ENCODE measurements around the gene ACTL8. TPM values are rescaled to one million over a fixed set of nuclear protein-coding genes. Genes with fewer than 3 reads are reported as not detected.

ACTL8 gene
- polyA plus RNA-seq, 3 donors: not detected

GRCh38 chr1:17867470-17867869, 112.3 kb downstream of the ACTL8 start:
- no peak for DNase-seq (ENCODE audit: low read depth in 3 of 3, low spot score in 2 of 3)

- no peak for DNase-seq (ENCODE audit: low read depth in 3 of 3, low spot score in 2 of 3)
Measured at GRCh38 chr1:17869815-17870214, 114.7 kb downstream of the ACTL8 start.

DNA sequence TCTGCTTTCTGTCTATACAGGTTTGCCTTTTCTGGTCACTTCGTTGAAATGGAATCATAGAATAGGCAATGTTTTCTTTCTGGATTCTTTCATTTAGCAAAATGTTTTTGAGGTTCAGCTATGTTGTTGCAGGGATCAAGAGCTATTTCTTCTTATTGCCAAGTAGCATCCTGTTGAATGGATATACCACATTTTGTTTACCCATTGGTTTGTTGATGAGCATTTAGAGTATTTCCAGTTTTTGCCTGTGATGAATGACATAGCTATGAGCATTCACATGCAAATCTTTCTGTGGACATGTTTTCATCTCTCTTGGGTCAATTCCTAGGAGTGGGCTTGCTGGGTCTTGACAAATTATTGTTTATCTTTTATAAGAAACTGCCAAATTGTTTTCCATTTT, 115.5 kb downstream of the ACTL8 start:
- DNase-seq (ENCODE audit: low read depth in 3 of 3, low spot score in 2 of 3): no peak

DNA sequence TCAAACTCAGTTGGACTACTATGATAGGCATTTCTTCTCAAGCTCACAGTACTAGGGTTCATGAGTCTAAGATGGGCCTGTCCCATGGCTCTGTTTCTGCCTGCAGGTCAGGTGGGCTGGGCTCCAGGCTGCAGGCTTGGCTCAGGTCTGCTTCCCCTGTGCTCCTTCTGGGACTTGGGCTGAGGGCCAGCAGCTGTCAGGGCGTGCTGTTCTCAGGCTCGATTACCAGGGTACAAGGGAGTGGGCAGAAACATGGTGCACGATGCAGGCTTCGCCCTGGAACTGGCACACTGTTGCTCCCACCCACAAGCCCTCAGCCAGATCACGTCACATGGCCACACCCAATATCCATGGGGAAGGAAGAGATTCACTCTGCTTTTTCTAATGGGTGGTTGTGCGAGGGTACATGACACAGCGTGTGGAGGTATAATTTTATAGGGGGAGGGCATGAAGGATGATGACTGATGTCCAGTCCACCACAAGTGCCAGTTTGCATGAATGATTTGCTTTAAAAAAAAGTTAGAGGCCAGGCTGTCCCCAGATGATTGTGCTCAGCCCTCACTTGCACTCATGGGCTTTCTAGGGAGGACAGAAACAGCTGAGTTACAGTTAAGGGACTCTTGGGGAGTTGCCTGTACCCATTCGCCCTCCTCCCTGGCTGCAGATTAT, 118.0 kb downstream of the ACTL8 start:
- DNase-seq (ENCODE audit: low read depth in 3 of 3, low spot score in 2 of 3): no peak

DNA sequence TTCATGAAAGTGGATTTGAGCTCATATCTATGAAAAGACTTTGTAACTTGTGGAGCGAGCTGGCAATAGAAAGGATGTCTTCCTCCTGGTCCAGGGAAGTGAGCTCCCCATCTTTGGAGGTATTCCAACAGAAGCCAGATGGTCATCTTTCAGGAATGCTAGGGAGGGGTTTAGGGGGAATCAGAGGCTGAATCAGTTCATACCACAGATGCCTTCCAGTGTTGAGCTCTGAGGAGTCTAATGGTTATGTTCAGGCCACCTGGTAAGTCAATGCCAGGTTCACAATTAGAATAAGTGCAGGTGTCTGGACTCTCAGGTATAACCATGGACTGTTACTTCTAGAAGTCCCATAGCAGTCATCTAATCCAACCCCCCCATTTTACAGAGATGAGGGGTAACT, 119.1 kb downstream of the ACTL8 start:
- DNase-seq (ENCODE audit: low read depth in 3 of 3, low spot score in 2 of 3): no peak

DNA sequence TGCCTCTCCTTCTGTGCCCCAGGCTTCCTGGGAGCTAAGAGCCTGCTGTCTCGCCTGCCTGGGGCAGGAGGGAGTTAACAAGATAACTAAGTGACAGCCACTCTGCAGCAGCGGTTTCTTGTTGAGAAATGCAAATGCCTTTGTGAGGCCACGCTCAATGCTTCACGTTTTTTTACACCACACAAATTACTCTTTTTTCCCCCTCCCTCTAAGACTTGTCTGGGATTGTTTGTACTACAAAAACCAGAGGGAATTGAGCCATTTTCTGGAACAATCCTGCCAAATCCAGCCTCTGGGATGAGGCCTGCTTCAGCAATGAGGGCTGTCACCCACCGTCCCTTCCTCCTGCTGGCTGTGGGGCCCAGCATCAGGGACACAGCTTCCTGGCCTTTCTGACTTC, 119.6 kb downstream of the ACTL8 start:
- DNase-seq (ENCODE audit: low read depth in 3 of 3, low spot score in 2 of 3): peak; percentile 5 to 12 (median 9)

GRCh38 chr1:17875171-17875881, 120.2 kb downstream of the ACTL8 start:
- DNase-seq (ENCODE audit: low read depth in 3 of 3, low spot score in 2 of 3): no peak

- no peak for DNase-seq (ENCODE audit: low read depth in 3 of 3, low spot score in 2 of 3)
Measured at GRCh38 chr1:17875882-17876280, 120.7 kb downstream of the ACTL8 start.

Other genes with a start within 250 kb of the ACTL8 start
- 10 to 100 TPM; 35.7 to 41.5 (median 36.5) TPM for gene ARHGEF10L, start 215.6 kb upstream of the ACTL8 start, polyA plus RNA-seq (ENCODE audit: insufficient read length in 3 of 3)

Measured in right renal cortex interstitium (tissue), 3 donors.